Pulmonary artery endothelial cell (primary cell): Measurements from ENCODE around the gene EPHA6. TPM values are rescaled to one million over a fixed set of nuclear protein-coding genes. Genes with fewer than 3 reads are reported as not detected.
"Not testable (repeated sequence)": the region's sequence is repeated elsewhere in the genome, so short reads cannot be mapped to it uniquely, and the experiment has no call there.

Source experiments
- DNase-seq: peaks from one replicate; pipeline ENCODE4 v3.0.0-alpha.2; 2011; ENCODE audit warnings: low read depth, low spot score
- total RNA-seq: library from RNA; depleted of rRNA; stranded (reverse); fragments of >200 nt; gene quantifications from 2 replicates; pipeline ENCODE4 v1.2.3, GENCODE V29; 2014

EPHA6 gene
- total RNA-seq, 1 donor from 2014 or later, result not detected

DNA sequence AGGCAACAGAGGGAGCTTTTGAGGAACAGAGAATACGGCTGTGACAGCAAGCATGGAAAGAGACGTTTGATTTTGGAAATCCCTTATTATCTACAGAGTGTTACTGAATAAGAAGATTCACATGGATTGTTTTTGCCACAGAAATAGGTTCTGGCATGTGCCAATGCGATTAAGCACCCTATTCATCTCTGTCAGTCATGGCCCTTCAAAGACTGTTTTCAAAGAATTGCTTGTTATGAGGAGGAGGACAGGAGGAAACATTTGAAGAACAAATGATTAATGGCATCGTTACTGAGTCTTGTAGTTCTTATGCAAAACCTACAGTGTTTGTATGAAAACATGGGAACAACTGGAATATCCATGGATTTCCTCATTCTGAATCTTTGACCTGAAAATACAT lies 86.2 kb downstream of the EPHA6 start:
- no peak for DNase-seq

DNA sequence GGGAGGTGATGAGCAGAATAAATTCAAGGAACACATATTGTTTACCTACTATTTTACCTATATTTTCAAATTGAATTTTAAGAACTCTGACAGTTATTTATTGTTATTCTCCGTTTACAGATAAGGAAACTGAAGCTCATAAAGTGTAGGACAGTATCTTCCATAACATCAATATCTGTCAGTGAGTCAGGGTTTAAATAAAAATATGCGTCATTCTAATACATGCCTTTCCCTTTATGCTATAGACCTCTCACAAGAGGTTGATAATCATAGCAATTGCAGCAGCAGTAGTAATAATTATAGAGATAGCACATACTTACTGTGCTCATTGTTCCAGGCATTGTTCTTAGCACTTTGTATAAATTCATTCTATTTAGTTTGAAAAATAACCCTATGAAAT lies 101.1 kb downstream of the EPHA6 start:
- no peak for DNase-seq

DNA sequence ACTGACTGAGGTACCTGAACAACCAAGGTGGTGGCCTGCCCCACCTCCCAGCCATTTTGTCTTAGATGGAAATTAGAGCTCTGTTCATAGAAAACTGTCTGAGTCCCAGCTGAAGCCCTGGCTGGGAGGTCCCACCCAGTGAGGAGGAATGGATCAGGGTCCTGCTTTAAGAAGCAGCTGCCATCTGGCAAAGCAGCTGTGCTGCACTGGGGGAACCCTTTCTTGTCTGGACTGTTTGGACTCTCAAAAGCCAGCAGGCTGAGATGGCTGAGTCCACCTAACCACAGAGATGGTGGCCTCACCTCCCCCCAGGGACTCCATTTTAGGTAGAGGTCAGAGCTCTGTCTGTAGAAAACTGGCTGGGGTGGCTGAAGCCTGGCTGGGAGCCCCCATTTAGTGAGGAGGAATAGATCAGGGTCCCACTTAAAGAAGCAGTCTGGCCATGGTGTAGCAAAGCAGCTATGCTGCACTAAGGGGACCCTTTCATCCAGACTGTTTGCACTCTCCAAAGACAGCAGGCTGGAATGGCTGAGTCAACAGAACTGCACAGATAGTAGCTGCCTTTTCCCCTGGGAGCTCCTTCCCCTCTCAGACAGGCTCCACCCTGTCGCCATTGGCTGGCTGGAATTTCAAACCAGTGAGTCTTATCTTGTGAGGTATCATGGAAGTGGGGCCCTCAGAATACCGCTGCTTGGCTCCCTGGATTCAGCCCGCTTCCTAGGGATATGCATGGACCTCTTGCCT lies 116.9 kb downstream of the EPHA6 start:
- no peak for DNase-seq

DNA sequence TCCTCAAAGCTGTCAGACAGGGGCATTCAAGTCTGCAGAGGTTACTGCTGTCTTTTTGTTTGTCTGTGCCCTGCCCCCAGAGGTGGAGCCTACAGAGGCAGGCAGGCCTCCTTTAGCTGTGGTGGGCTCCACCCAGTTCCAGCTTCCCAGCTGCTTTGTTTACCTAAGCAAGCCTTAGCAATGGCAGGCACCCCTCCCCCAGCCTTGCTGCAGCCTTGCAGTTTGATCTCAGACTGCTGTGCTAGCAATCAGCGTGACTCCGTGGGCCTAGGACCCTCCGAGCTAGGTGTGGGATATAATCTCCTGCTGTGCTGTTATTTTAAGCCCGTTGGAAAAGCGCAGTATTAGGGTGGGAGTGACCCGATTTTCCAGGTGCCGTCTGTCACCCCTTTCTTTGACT lies 127.7 kb downstream of the EPHA6 start:
- DNase-seq, result not testable (repeated sequence)

GRCh38 chr3:96958856-96959255 lies 144.5 kb downstream of the EPHA6 start:
- no peak for DNase-seq

GRCh38 chr3:96959474-96959873 lies 145.1 kb downstream of the EPHA6 start:
- DNase-seq, result no peak

GRCh38 chr3:96959901-96960641 lies 145.7 kb downstream of the EPHA6 start:
- DNase-seq, result no peak

- no peak for DNase-seq
Observed at GRCh38 chr3:96960661-96961330, 146.4 kb downstream of the EPHA6 start.

DNA sequence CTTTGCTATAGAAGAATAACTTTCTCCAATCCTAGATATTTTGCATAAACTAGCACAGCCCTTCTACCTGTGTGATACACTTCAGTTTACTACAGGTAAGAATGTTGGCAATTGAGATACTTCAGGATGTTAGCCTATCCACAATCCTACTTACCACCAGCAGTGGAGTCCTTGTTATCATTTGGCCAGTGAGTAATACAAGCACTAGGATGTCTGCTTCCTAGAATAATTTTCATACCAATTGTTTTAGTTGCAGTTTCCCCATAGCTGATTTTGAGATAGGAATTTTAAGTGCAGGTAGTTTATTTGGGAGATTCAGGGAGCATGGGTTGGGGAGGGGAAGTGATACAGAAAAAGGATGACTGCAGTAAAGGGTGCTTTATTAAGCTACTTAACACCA lies 147.2 kb downstream of the EPHA6 start:
- no peak for DNase-seq

DNA sequence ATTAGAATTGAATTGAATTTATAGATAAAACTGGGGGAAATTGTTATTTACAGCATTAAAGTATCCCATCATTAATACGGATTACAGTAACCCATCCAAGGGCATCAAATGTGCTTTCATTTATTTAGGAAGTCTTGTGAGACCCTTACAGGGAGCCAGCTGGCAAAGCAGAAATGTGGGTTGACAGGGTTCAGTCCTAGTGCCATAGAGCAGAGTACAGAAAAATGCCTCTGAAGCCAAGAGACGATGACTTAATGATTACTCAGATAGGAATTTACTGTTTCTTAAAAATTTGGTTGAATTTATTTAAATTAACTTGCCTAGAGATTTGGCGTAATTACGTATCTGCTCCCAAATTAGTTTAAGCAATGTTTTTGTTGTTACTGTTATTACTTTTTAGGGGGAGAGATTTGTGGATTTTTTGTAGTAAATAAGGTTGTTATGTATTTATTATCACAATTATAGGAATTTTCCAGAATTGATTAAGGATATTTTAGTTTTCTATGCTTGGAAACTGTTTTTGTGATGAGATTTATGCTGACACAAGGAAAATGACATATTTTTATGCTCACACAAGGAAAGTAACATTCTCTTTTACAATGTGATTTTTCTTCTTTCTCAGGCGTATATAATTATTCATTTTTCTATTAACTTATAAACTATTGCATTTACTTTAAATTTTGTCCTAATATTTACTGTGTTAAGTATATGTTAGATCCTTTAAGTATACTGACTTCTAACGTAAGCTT lies 152.0 kb downstream of the EPHA6 start:
- no peak for DNase-seq

- no peak for DNase-seq
Observed at GRCh38 chr3:96970211-96970610, 155.8 kb downstream of the EPHA6 start.

DNA sequence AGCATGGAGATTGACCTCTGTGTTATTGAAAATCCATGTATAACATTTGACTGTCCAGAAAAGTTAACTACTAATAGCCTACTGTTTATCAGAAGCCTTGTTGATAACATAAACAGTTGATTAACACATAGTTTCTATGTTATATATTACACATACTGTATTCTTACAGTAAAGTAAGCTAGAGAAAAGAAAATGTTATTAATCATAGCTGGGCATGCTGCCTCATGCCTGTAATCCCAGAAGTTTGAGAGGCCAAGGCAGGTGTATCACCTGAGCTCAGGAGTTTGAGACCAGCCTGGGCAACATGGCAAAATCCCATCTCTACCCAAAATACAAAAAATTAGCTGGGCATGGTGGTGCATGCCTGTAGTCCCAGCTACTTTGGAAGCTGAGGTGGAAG lies 163.3 kb downstream of the EPHA6 start:
- no peak for DNase-seq

DNA sequence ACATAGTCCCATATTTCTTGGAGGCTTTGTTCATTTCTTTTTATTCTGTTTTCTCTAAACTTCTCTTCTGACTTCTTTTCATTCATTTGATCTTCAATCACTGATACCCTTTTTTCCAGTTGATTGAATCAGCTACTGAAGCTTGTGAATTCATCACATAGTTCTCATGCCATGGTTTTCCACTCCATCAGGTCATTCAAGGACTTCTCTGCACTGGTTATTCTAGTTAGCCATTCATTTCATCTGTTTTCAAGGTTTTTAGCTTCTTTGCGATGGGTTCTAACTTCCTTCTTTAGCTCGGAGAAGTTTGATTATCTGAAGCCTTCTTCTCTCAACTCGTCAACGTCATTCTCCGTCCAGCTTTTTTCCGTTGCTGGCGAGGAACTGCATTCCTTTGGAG lies 169.3 kb downstream of the EPHA6 start:
- not testable (repeated sequence) for DNase-seq

DNA sequence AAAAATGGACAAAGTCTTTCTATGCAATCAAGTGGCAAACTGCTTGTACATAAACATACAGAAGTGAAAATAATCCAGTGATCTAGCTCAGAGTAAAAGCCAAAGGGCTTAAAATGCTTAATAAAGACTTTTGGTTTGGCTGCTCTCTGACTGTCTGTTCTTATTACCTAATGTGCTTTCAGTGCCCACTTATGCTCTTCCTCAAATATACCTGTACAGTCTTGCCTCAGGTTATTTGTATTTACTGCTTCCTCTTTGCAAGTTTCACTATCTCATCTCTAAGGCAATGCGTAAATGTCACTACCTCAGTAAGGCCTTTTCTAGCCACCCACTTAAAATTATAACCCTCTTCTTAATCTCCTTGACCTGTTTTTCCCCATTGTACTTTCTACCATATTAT lies 171.8 kb downstream of the EPHA6 start:
- DNase-seq, result no peak

DNA sequence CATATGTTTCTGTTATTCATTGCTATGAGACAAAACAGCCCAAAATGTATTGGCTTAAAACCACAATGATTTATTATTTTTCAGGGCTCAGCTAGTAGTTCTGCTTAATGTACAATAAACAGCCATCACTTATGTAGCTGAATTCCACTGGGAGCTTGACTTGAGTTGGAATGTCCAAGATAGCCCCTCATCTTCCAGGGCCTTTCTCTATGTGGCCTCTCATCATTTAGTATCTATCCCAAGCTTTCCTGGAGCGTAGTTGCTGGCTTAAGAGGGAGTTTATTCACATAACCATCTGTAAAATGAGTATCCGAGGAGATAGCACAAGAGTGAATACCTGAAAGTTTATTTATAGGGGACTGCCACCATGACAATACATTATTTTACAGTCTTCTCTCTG lies 176.8 kb downstream of the EPHA6 start:
- DNase-seq, result no peak

GRCh38 chr3:96991800-96992365 lies 177.5 kb downstream of the EPHA6 start:
- no peak for DNase-seq

DNA sequence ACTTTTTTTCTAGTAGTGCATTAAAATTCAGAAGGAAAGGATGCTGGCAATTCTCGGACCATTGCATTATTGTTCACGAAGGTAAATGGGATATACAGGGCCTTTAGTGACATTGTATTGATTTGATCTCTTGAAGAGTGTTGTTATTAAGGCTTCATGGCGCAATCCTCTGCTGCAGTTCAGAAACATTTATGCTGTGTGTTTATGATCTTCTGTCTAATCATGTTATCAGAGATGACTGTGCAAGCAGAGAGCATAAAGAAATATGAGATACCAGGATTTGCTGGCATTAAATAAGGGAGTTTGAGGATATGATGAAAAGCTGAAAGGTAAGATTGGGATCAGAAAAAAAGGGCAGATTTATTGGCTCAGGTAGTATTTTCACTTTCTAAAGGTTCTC lies 180.6 kb downstream of the EPHA6 start:
- no peak for DNase-seq

- DNase-seq, result no peak
Observed at GRCh38 chr3:96996009-96996408, 181.6 kb downstream of the EPHA6 start.

DNA sequence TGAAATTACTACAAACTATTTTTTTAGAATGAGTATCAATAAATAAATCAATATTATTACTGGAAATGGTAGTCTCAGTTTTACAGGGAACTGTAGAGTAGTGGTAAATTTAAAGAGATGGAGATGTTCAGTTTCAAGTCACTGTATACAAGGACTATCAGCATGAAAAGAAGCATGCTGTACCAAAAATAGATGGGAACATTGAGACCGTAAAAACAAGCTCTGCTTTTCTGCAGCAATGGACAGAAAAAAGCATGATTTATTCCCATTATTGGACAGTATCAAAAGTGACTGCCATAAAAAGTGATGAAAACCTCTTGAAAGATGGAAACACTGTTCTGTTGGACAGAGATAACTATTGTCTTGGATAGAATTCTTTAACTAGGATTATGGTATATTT lies 187.2 kb downstream of the EPHA6 start:
- no peak for DNase-seq

GRCh38 chr3:97009427-97010019 lies 195.1 kb downstream of the EPHA6 start:
- no peak for DNase-seq
